Trophoblast cell (in vitro differentiated cells and primary cell): ENCODE results near the gene RNF207.

Experiments
- DNase-seq, 2 donors: peaks; one replicate each; pipeline ENCODE4 v3.0.0-alpha.2; 2016
- H2AFZ ChIP-seq: 2 replicates; pipeline ENCODE4 v1.6.1; 2013; ENCODE audit warnings: low read length, moderate library complexity, mild to moderate bottlenecking; ENCODE audit not compliant: insufficient read depth, poor library complexity
- H2AK5ac ChIP-seq: 2 replicates; pipeline ENCODE4 v1.6.1; 2013; ENCODE audit warnings: mild to moderate bottlenecking, low read length
- H2BK120ac ChIP-seq: 2 replicates; pipeline ENCODE4 v1.6.1; 2013; ENCODE audit warnings: low read length, mild to moderate bottlenecking, moderate library complexity; ENCODE audit not compliant: insufficient read depth, poor library complexity
- H2BK12ac ChIP-seq: 2 replicates; pipeline ENCODE4 v1.6.1; 2013; ENCODE audit warnings: mild to moderate bottlenecking, low read length, moderate library complexity
- H2BK5ac ChIP-seq: 2 replicates; pipeline ENCODE4 v1.6.1; 2013; ENCODE audit warnings: low read length, low read depth, moderate library complexity, mild to moderate bottlenecking; ENCODE audit not compliant: poor library complexity
- H3K14ac ChIP-seq: 2 replicates; pipeline ENCODE4 v1.6.1; 2013; ENCODE audit warnings: mild to moderate bottlenecking, low read length
- H3K18ac ChIP-seq: 2 replicates; pipeline ENCODE4 v1.6.1; 2013; ENCODE audit warnings: mild to moderate bottlenecking, low read length
- H3K23ac ChIP-seq: 2 replicates; pipeline ENCODE4 v1.6.1; 2013; ENCODE audit warnings: low read length
- H3K27ac ChIP-seq: 2 replicates; pipeline ENCODE4 v1.5.1; 2013; ENCODE audit warnings: low read depth, mild to moderate bottlenecking, inconsistent platforms, low read length, moderate library complexity
- H3K27me3 ChIP-seq: 2 replicates; pipeline ENCODE4 v1.6.1; 2013; ENCODE audit warnings: inconsistent platforms, mild to moderate bottlenecking, low read length, moderate library complexity; ENCODE audit not compliant: insufficient read depth
- H3K36me3 ChIP-seq, 2 experiments: 1 replicate in 1 of 2; 2 replicates in 1 of 2; pipeline ENCODE4 v1.6.1; 2013; ENCODE audit warnings: low read length in 2 of 2, mild to moderate bottlenecking in 2 of 2, moderate library complexity in 1 of 2; ENCODE audit not compliant: insufficient read depth in 2 of 2, control insufficient read depth in 1 of 2
- H3K4ac ChIP-seq: 2 replicates; pipeline ENCODE4 v1.6.1; 2013; ENCODE audit warnings: low read depth, mild to moderate bottlenecking, low read length, moderate library complexity
- H3K4me1 ChIP-seq, 2 experiments: 1 replicate in 1 of 2; 2 replicates in 1 of 2; pipeline ENCODE4 v1.6.1; 2013; ENCODE audit warnings: low read length in 2 of 2, mild to moderate bottlenecking in 2 of 2, moderate library complexity in 1 of 2; ENCODE audit not compliant: insufficient read depth in 2 of 2, control insufficient read depth in 1 of 2
- H3K4me2 ChIP-seq: 2 replicates; pipeline ENCODE4 v1.6.1; 2013; ENCODE audit warnings: inconsistent platforms, mild to moderate bottlenecking, low read length, moderate library complexity
- H3K4me3 ChIP-seq: 2 replicates; pipeline ENCODE4 v1.5.1; 2013; ENCODE audit warnings: mild to moderate bottlenecking, low read depth, low read length, inconsistent platforms
- H3K79me1 ChIP-seq: one replicate; pipeline ENCODE4 v1.6.1; 2013; ENCODE audit warnings: low read length
- H3K79me2 ChIP-seq: 2 replicates; pipeline ENCODE4 v1.6.1; 2013; ENCODE audit warnings: low read length, mild to moderate bottlenecking; ENCODE audit not compliant: control insufficient read depth, insufficient read depth, poor library complexity
- H3K9ac ChIP-seq: 2 replicates; pipeline ENCODE4 v1.6.1; 2013; ENCODE audit warnings: mild to moderate bottlenecking, low read length
- H3K9me3 ChIP-seq: 2 replicates; pipeline ENCODE4 v1.6.1; 2013; ENCODE audit warnings: low read depth, mild to moderate bottlenecking, control low read depth, inconsistent platforms, low read length; ENCODE audit not compliant: insufficient read depth
- H4K12ac ChIP-seq: 2 replicates; pipeline ENCODE4 v1.6.1; 2013; ENCODE audit warnings: low read depth, mild to moderate bottlenecking, low read length, moderate library complexity
- H4K8ac ChIP-seq: 2 replicates; pipeline ENCODE4 v1.6.1; 2013; ENCODE audit warnings: low read depth, mild to moderate bottlenecking, low read length, moderate library complexity
- H4K91ac ChIP-seq: one replicate; pipeline ENCODE4 v1.6.1; 2013; ENCODE audit warnings: low read depth, mild to moderate bottlenecking, low read length, moderate library complexity
- WGBS: extraction: QIAGEN DNeasy Blood & Tissue Kit; methylation state at CpG from one replicate; pipeline ENCODE4 v1.1.7; 2013; ENCODE audit warnings: missing lambda C conversion rate; ENCODE audit not compliant: insufficient read length, insufficient coverage; ENCODE audit errors: extremely low coverage; 5-methylcytosine and 5-hydroxymethylcytosine counted together

RNF207 gene

DNA sequence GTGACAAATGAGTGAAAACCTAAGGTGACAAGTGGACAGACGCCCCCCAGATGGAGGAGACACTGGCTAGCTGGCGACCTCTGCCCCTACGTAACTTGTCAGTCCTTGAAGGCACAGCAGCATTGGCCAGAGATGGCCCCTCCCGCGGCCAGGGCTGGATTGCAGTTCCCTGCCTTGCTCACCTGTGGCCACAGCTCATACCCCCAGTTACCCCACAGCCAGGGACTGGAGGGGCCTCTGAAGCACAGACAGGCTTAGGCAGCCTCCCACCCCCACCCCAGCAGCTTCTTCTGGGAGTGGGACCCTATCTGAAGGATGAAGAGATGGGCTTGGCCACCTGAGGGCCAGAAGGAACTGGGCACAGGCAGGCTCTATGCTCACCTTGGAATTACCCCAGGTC lies 41.7 kb downstream of the RNF207 start:
- peaks cover 67% of the 10 kb centered on the region for H3K27me3 ChIP-seq
- no peak overlapping the region for H3K4me3 ChIP-seq
- H3K79me2 ChIP-seq = no peaks in the 10 kb centered on the region
- no peak overlapping the region for H2AK5ac ChIP-seq
- H3K4me2 ChIP-seq = no peak overlapping the region
- no peak overlapping the region for H4K12ac ChIP-seq
- H3K9ac ChIP-seq = no peak overlapping the region
- H3K23ac ChIP-seq = no peak overlapping the region
- H4K91ac ChIP-seq = no peak overlapping the region
- no peak overlapping the region for H4K8ac ChIP-seq
- DNase-seq = no peak
- H2BK120ac ChIP-seq = no peak overlapping the region
- no peak overlapping the region for H3K14ac ChIP-seq
- peaks cover 2 to 3% of the 10 kb centered on the region in 2 experiments for H3K4me1 ChIP-seq
- no peak overlapping the region for H3K18ac ChIP-seq
- no peaks in the 10 kb centered on the region for H3K36me3 ChIP-seq
- no peak overlapping the region for H3K4ac ChIP-seq
- no peaks in the 10 kb centered on the region for H3K79me1 ChIP-seq
- H3K27ac ChIP-seq = no peak overlapping the region
- H2BK5ac ChIP-seq = no peak overlapping the region
- no CpG with 5 or more reads among the region's 5 CpGs for WGBS
- no peak overlapping the region for H2BK12ac ChIP-seq
- no peak overlapping the region for H2AFZ ChIP-seq
- peaks cover 17% of the 10 kb centered on the region for H3K9me3 ChIP-seq

DNA sequence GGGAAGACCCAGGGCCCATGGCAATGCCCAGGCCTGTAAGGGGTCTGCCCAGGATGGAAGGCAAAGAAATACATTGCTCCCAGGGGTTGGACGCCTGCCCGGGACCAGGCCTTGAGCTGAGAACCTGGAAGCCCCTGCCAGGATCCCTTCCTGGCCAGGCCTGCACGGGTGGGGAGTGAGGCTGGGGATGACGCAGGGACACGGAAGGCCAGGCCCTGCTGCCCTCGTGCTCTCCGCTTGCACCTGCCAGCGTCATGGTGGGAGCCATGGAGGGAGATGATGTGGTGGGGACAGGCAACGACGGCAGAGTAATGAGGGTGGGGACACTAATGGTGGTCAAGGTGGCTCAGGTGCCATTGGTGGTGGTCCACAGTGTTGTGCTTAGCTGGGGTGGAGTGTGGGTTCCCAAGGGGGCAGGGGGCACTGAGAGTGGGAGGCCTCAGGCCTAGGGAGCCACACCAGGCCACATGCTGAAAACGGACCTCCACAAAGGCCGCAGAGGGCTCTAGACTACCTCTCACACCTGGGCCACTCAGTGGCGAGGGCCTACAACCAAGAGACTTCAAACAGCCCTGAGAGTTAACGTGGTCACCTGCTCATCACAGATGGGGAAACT lies 42.4 kb downstream of the RNF207 start:
- no peak for DNase-seq
- no peak overlapping the region for H2AFZ ChIP-seq
- H4K12ac ChIP-seq = no peak overlapping the region
- no peak overlapping the region for H3K4me3 ChIP-seq
- H3K23ac ChIP-seq = no peak overlapping the region
- no peak overlapping the region for H3K9ac ChIP-seq
- H3K4me1 ChIP-seq = peaks cover 2 to 3% of the 10 kb centered on the region in 2 experiments
- no peak overlapping the region for H3K4me2 ChIP-seq
- H3K79me2 ChIP-seq = no peaks in the 10 kb centered on the region
- H3K4ac ChIP-seq = no peak overlapping the region
- no peak overlapping the region for H3K14ac ChIP-seq
- H2BK120ac ChIP-seq = no peak overlapping the region
- no peak overlapping the region for H4K8ac ChIP-seq
- no peak overlapping the region for H2BK5ac ChIP-seq
- no peak overlapping the region for H3K18ac ChIP-seq
- H2BK12ac ChIP-seq = no peak overlapping the region
- peaks cover 61% of the 10 kb centered on the region for H3K27me3 ChIP-seq
- no peak overlapping the region for H4K91ac ChIP-seq
- no peaks in the 10 kb centered on the region for H3K36me3 ChIP-seq
- H3K9me3 ChIP-seq = peaks cover 15% of the 10 kb centered on the region
- H3K27ac ChIP-seq = no peak overlapping the region
- H2AK5ac ChIP-seq = no peak overlapping the region
- WGBS = no CpG with 5 or more reads among the region's 14 CpGs
- no peaks in the 10 kb centered on the region for H3K79me1 ChIP-seq

DNA sequence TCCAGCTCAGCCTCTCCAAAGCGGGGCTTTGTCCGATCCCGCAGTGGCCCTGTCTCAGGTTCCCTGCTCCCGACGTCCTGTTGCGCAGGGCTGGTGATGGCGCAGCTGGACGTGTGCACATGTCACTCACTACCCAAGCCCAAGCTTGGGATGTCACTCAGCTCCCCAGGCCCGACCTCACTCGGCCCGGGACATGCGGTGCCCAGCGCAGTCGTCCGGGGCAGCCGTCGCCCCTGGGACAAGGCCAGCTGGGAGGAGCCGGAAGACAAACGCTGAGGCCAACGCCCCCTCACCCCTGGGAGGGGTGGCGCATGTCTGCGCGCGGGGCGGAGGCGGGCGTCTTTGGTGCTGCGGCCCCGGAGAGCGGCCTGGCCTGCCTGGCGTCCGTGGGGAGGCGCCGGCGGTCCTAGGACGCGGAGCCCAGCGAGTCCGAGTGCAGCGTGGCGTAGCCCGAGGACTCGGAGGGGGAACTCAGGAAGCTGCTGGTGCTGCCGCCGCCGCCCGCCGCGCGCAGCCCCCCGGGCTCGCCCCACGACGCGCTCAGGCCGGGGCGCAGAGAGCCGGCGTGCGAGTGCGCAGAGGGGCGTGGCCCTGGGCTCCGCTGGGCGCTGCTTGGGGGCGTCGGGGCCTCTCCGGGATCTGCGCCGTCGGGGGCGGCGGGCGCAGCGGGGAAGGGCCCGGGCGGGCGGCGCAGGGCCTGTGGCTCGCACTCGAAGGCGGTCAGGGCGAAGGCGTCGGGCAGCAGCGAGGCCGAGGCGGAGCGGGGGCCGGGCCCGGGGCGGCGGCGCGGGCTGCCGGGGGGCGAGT lies 43.2 kb downstream of the RNF207 start:
- Histone ChIP-seq H3K27me3 (peaks cover 53% of the 10 kb centered on the region), H3K4me2 (peak overlapping the region; percentile 39), H2BK5ac (no peak overlapping the region), H3K79me1 (no peaks in the 10 kb centered on the region), H3K14ac (no peak overlapping the region), H3K36me3 (no peaks in the 10 kb centered on the region), H4K12ac (no peak overlapping the region), H3K4me1 (peaks cover 2 to 3% of the 10 kb centered on the region in 2 experiments), H3K9ac (no peak overlapping the region), H2AFZ (no peak overlapping the region), H2BK12ac (no peak overlapping the region), H4K8ac (no peak overlapping the region), H3K23ac (no peak overlapping the region), H3K79me2 (no peaks in the 10 kb centered on the region), H3K4me3 (no peak overlapping the region), H3K4ac (no peak overlapping the region), H4K91ac (no peak overlapping the region), H3K18ac (no peak overlapping the region), H2BK120ac (no peak overlapping the region), H3K9me3 (peaks cover 12% of the 10 kb centered on the region), H3K27ac (no peak overlapping the region), H2AK5ac (no peak overlapping the region)
- no peak for DNase-seq
- no CpG with 5 or more reads among the region's 96 CpGs for WGBS

DNA sequence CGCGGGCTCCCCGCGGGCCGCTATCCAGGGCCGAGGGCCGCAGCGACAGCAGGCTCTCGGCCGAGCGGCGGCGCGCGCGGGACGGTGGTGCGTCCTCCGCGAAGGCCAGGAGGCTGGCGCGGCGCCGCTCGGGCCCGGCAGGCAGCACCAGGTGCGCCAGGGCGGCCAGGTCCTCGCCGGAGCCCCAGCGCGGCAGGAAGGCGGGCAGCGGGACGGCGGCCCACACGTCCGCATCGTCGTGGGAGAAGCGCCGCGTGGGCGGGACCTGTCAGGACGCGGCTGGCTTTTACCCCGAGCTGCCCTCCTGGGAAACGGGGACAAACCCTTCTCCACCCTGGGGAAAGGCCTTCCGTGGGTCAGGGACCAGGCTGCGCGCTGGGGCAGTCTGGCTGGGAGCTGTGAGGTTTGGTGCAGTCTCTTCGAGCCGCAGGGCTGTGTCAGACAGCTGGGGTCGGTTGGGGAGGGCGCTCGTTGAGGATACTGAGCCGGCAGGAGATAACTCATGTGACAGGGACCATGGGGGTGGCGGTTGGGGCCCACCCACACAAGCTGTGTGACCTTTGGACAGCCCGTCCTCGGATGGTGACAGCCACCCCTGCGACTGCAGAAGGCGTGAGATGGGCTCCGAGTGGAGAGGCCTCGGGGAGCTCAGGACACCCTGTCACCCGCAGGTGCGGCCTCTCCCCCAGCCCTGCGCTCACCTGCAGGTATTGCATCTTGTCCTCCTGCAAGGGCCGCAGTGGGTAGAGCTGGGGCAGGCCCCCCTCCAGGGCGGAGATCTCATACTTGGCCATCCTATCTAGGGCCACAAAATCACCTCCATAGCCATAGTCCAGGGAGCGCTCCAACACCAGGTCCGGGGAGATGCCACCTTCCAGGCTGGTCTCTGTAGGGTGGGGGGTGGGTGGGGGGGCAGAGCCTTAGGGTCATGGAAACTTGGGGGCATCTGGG lies 44.1 kb downstream of the RNF207 start:
- Histone ChIP-seq H3K9me3 (peaks cover 12% of the 10 kb centered on the region), H3K36me3 (no peaks in the 10 kb centered on the region), H3K4me2 (peak overlapping the region; percentile 32), H2BK5ac (no peak overlapping the region), H3K9ac (no peak overlapping the region), H3K23ac (no peak overlapping the region), H3K18ac (no peak overlapping the region), H2BK12ac (no peak overlapping the region), H4K12ac (no peak overlapping the region), H3K27ac (no peak overlapping the region), H2AFZ (no peak overlapping the region), H3K27me3 (peaks cover 46% of the 10 kb centered on the region), H2AK5ac (no peak overlapping the region), H4K8ac (no peak overlapping the region), H3K4me3 (no peak overlapping the region), H3K14ac (no peak overlapping the region), H4K91ac (no peak overlapping the region), H3K79me2 (no peaks in the 10 kb centered on the region), H3K4ac (no peak overlapping the region), H2BK120ac (no peak overlapping the region), H3K4me1 (peaks cover 2 to 3% of the 10 kb centered on the region in 2 experiments), H3K79me1 (no peaks in the 10 kb centered on the region)
- DNase-seq = no peak
- WGBS = no CpG with 5 or more reads among the region's 71 CpGs
